GM13976 (cell line): ENCODE results near the gene NCAM1.
"Not testable (repeated sequence)": the region's sequence is repeated elsewhere in the genome, so short reads cannot be mapped to it uniquely, and the experiment has no call there.

Experiments
- DNase-seq: peaks from one replicate; pipeline ENCODE4 v3.0.0; 2012; ENCODE audit warnings: low spot score
- in situ Hi-C: fragments of 300-500 bp; cut with MboI; formaldehyde crosslinking; loops from one replicate; pipeline ENCODE4 v1.12.0; 2022; ENCODE audit warnings: low sequenced_read_pairs, mixed read lengths, inconsistent platforms; ENCODE audit not compliant: unreplicated experiment
- TF ChIP-seq, protein P1 (sequence below): IDR thresholded peaks from 2 replicates; pipeline ENCODE4 v1.5.1; 2012; ENCODE audit warnings: borderline replicate concordance, mild to moderate bottlenecking; ENCODE audit not compliant: insufficient read depth; ENCODE audit errors: extremely low read depth, missing control alignments, control extremely low read depth

Gene NCAM1

DNA sequence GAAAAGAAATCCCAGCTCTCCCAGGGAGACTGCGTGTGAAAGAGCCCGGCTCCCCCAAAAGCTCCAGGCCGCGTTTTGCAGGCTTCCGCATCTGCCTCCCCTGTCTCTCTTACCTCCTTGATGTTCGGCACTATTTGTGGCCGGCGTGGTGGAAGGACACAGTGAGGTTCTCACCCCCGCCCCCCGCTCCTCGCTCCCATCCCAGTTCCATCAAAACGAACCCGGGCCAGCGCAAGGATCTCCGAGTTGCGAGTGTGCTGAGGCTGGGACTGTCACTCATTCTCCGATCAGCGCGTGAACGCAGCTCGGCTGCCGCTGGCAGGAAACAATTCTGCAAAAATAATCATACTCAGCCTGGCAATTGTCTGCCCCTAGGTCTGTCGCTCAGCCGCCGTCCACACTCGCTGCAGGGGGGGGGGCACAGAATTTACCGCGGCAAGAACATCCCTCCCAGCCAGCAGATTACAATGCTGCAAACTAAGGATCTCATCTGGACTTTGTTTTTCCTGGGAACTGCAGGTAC is at the start of gene NCAM1:
Gene NCAM1, plus strand, starts transcription at position 275 of the 523 bp plus-strand sequence.
- TF ChIP-seq, protein P1, sequence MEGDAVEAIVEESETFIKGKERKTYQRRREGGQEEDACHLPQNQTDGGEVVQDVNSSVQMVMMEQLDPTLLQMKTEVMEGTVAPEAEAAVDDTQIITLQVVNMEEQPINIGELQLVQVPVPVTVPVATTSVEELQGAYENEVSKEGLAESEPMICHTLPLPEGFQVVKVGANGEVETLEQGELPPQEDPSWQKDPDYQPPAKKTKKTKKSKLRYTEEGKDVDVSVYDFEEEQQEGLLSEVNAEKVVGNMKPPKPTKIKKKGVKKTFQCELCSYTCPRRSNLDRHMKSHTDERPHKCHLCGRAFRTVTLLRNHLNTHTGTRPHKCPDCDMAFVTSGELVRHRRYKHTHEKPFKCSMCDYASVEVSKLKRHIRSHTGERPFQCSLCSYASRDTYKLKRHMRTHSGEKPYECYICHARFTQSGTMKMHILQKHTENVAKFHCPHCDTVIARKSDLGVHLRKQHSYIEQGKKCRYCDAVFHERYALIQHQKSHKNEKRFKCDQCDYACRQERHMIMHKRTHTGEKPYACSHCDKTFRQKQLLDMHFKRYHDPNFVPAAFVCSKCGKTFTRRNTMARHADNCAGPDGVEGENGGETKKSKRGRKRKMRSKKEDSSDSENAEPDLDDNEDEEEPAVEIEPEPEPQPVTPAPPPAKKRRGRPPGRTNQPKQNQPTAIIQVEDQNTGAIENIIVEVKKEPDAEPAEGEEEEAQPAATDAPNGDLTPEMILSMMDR, result no peak
- in situ Hi-C loops, result no loop called here
- DNase-seq, result peak; percentile 34

DNA sequence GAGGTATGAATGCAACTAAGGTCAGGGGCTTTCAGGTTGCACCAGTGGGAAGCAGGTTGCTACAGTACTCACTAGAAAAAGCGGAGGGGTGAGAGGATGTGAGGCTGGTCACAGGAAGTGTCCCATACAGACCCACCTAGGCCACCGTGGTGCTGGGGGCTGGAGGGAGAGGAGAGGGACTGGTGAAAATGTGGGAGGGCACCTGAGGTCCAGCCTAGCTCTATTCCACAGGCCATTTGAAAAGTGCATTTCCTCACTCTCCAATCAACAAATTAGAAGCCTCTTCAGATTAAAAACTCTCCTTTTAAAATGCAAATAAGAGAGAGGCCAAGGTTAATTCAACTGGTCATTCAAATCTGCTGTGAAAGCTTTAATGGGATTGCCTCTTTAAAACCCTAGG is 38.6 kb upstream of the NCAM1 start:
- in situ Hi-C loops, result no loop called here
- TF ChIP-seq, protein P1, result no peak
- DNase-seq, result no peak

DNA sequence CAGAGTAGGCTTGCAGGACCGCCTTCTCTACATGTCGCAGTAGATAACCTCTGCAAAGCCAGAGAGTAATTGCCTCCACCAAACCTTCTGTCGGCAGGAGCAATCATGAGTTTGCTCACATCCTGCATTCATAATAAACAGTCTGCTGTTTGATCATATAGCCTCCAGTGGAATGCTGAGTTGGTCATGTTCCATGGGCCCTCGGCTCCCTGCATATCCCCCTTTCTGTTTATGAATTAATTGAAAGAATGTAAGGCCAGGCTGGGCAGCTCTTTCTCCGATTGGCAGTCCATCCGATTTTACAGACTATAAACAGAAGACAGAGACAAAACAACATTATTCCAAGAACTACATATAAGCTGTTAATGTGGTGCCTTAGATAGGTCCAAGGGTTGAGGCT is 36.4 kb upstream of the NCAM1 start:
- DNase-seq, in situ Hi-C loops: not testable (repeated sequence)

DNA sequence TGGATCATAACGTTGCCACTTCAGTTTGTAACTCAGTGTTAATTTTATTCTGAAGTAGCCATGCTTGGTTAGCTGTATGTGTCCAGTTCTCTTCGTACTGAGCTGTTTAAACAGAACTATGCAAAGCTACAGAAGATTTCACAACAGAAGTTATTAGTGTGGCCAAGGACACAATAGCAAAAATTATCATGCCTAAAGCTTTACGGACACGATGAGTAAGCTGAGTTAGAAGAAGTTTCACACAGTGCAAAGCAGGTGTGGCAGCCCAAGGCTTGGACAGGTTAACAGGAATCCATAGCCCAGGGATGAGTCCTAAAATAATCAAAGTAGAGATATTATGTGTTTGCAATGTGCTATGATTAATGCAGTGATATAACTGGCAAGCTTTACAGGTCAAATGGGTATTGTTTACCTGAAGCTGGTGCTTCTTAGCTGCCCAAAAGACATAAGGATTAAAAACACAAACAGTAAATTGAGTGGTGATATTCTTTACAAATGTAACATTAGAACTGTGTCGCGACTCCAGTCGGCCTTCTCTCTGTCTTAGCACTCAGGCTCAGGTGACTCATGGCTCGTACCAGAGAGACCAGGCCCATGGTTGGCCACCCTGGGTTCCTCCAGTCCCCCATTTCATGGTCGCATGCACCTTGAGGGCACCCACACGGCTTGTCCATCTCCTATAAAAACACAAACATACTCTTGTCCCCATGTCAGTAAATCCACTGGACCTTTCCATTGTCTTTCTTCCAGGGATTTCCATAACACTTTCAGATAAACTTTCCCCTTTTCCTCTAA is 35.5 kb upstream of the NCAM1 start:
- no peak for DNase-seq
- in situ Hi-C loops, result no loop called here
- TF ChIP-seq, protein P1, result no peak

DNA sequence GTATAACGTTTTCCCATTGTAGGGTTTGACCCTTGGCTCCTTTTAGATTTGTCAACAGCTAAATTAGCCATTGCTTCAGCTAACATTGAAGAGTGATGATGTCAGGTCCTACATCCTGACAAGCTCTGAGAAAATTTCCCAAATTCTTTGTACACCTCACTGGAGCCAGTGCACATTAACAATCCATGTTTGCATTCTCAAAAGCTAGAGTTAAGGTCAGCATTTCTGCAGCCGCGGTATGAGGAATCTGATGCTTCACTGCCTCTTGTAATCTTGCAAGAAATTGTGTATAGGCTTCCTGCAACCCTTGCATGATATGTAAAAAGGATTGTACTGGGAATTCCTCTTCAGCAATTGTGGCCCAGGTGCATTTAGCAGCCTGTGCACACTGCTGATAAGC is 33.1 kb upstream of the NCAM1 start:
- no peak for DNase-seq
- in situ Hi-C loops, result no loop called here
- TF ChIP-seq, protein P1, result no peak

DNA sequence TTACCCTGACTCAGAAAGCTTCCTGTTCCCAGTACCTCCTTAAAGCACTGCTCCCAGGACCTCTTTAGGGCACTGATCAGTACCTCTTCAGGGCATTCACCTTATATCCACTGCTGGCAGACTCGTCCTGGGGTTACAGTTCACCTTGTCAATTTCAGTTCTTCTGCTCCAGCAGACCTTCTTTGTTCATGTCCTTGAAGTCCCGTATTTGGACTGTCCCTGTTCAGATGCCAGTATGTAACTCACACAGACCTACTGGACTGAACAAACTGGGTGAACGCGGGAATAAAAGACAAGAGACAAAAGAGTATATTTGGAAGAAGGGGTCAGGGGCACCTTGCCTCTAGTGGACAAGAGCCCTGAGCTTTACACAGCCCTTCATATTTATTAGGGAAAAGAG is 31.8 kb upstream of the NCAM1 start:
- no peak for DNase-seq
- in situ Hi-C loops, result no loop called here
- TF ChIP-seq, protein P1, result no peak

DNA sequence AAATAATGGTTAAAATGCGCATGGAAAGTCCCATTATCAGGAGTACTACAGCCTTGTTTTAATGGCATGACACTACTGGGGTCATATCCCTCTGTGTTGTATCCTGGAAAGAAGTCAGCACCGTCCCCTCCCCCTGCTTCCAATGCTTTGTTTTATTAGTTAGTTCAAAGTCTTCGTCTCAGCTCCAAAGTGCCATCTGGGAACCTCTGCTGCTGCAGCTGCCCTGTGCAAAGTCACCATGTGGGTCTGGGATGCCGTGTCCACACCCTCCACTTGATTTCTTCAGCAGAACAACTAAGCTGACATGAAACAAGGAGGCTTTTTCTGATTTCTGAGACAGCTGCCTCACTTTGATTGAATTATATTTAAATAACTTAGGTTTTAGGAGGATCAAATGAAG is 29.5 kb upstream of the NCAM1 start:
- no peak for DNase-seq
- in situ Hi-C loops, result no loop called here
- TF ChIP-seq, protein P1, result no peak
